Measurements from ENCODE around the gene EFCAB13. TPM values are rescaled to one million over a fixed set of nuclear protein-coding genes. Genes with fewer than 3 reads are reported as not detected.
"Not testable (repeated sequence)": the region's sequence is repeated elsewhere in the genome, so short reads cannot be mapped to it uniquely, and the experiment has no call there.

The EFCAB13 gene
- total RNA-seq, 4 donors from 2014 or later: 1.4 to 2.5 (median 1.8) TPM

DNA sequence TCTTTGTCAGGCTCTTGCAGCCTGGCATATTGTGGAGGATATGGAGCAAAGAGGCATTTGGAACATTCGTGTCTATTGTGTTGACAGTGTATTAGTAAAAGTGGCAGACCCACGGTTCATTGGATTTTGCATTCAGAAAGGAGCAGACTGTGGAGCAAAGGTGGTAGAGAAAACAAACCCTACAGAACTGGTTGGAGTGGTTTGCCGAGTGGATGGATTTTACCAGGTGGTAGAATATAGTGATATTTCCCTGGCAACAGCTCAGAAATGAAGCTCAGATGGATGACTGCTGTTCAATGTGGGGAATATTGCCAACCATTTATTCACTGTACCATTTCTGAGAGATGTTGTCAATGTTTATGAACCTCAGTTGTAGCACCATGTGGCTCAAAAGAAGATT lies 44.5 kb downstream of the EFCAB13 start:
- DNase-seq: no peak
- in situ Hi-C loops (cut with MboI; ENCODE audit: low sequenced_read_pairs in 4 of 4) (no loop called here), intact Hi-C loops (cut with DNase I; ENCODE audit: low total_unique reads) (no loop called here)
- H3K4me3 ChIP-seq: no peak overlapping the region
- no peak for TF ChIP-seq POLR2A (IDR thresholded peaks at IDR 0.05)
- TF ChIP-seq, protein P1, sequence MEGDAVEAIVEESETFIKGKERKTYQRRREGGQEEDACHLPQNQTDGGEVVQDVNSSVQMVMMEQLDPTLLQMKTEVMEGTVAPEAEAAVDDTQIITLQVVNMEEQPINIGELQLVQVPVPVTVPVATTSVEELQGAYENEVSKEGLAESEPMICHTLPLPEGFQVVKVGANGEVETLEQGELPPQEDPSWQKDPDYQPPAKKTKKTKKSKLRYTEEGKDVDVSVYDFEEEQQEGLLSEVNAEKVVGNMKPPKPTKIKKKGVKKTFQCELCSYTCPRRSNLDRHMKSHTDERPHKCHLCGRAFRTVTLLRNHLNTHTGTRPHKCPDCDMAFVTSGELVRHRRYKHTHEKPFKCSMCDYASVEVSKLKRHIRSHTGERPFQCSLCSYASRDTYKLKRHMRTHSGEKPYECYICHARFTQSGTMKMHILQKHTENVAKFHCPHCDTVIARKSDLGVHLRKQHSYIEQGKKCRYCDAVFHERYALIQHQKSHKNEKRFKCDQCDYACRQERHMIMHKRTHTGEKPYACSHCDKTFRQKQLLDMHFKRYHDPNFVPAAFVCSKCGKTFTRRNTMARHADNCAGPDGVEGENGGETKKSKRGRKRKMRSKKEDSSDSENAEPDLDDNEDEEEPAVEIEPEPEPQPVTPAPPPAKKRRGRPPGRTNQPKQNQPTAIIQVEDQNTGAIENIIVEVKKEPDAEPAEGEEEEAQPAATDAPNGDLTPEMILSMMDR (IDR thresholded peaks at IDR 0.05 in 4 of 5, conservative IDR thresholded peaks at IDR 0.05 in 1 of 5): no peak
- no peaks in the 10 kb centered on the region for H3K9me3 ChIP-seq
- no peak overlapping the region for H3K27ac ChIP-seq
- no peak for ATAC-seq
- no peaks in the 10 kb centered on the region for H3K36me3 ChIP-seq
- no peaks in the 10 kb centered on the region for H3K27me3 ChIP-seq
- H3K4me1 ChIP-seq: no peaks in the 10 kb centered on the region

DNA sequence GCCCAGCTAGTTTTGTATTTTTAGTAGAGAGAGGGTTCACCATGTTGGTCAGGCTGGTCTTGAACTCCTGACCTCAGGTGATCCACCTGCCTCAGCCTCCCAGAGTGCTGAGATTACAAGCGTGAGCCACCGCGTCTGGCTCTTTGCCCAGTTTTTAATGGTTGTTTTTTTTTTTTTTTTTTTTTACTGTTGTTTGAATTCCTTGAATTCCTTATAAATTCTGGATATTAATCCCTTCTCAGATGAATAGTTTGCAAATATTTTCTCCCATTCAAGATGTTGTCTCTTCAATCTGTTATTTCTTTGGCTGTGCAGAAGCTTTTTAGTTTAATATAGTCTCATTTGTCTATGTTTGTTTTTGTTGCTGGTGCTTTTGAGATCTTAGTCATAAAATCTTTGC lies 47.1 kb downstream of the EFCAB13 start:
- intact Hi-C loops (cut with DNase I; ENCODE audit: low total_unique reads); in situ Hi-C loops (cut with MboI; ENCODE audit: low sequenced_read_pairs in 4 of 4); H3K36me3 ChIP-seq; H3K27me3 ChIP-seq; H3K27ac ChIP-seq; H3K4me1 ChIP-seq; ATAC-seq; DNase-seq; H3K9me3 ChIP-seq; H3K4me3 ChIP-seq: not testable (repeated sequence)

DNA sequence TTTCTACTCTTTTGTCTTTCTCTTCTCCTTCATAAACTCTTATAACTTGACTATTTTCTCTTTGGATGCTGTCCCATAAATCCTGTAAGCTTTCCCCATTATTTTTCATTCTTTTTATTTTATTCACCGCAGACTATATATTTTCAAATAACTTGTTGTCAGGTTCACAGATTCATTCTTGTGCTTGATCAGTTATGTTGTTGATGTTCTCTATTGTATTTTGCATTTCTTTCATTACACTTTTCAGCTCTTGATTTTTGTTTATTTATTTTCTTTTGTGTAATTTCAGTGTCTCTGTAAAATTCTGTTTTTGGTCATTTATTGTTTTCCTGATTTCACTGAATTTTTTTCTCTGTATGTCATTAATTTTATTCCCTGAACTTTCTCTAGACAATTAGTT lies 49.2 kb downstream of the EFCAB13 start:
- Histone ChIP-seq H3K9me3 (no peaks in the 10 kb centered on the region), H3K4me3 (no peak overlapping the region), H3K27ac (no peak overlapping the region), H3K27me3 (no peaks in the 10 kb centered on the region), H3K4me1 (no peaks in the 10 kb centered on the region), H3K36me3 (no peaks in the 10 kb centered on the region)
- ATAC-seq (no peak), DNase-seq (no peak)
- intact Hi-C loops (cut with DNase I; ENCODE audit: low total_unique reads) (no loop called here), in situ Hi-C loops (cut with MboI; ENCODE audit: low sequenced_read_pairs in 4 of 4) (no loop called here)
- TF ChIP-seq POLR2A (IDR thresholded peaks at IDR 0.05): no peak
- TF ChIP-seq, protein P1 (IDR thresholded peaks at IDR 0.05 in 4 of 5, conservative IDR thresholded peaks at IDR 0.05 in 1 of 5): no peak

DNA sequence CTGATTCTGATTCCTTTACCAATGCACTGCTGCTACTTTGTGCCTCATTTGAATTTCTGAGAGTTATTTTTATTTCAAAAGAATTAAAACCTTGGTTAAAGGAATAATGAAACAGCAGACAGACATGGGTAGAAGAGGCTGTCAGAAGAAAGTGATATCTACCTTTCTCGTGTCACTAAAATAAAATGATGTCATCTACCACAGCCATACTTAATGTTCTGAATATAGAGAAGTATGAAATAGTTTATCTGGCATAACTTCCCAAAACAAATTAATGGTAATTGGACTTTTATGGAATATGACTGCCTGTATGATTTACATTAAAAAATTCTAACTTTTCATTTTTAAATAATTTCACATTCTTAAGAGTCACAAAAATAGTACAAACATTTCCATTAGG lies 52.5 kb downstream of the EFCAB13 start:
- H3K27me3 ChIP-seq: no peaks in the 10 kb centered on the region
- in situ Hi-C loops (cut with MboI; ENCODE audit: low sequenced_read_pairs in 4 of 4): no loop called here
- TF ChIP-seq, protein P1 (IDR thresholded peaks at IDR 0.05 in 4 of 5, conservative IDR thresholded peaks at IDR 0.05 in 1 of 5): no peak
- no peak for TF ChIP-seq POLR2A (IDR thresholded peaks at IDR 0.05)
- no peaks in the 10 kb centered on the region for H3K36me3 ChIP-seq
- H3K4me1 ChIP-seq: no peaks in the 10 kb centered on the region
- H3K4me3 ChIP-seq: no peak overlapping the region
- H3K9me3 ChIP-seq: no peaks in the 10 kb centered on the region
- ATAC-seq (no peak), DNase-seq (no peak)
- intact Hi-C loops (cut with DNase I; ENCODE audit: low total_unique reads): no loop called here
- no peak overlapping the region for H3K27ac ChIP-seq

DNA sequence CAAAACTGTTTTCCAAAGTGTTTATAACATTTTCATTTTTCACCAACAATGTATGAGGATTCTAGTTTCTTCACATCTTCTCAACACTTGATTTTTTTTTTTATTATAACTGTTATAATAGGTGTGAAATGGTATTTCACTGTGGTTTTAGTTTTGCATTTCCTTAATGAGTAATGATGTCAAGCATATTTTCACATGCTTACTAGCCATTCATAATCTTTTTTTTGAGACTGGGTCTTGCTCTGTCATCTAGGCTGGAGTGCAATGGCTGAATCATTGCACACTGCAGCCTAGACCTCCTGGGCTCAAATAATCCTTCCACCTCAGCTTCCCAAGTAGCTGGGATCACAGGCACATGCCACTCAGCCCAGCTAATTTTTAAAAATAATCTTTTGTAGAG lies 65.1 kb downstream of the EFCAB13 start:
- H3K27ac ChIP-seq: no peak overlapping the region
- H3K9me3 ChIP-seq: no peaks in the 10 kb centered on the region
- DNase-seq (no peak), ATAC-seq (no peak)
- in situ Hi-C loops (cut with MboI; ENCODE audit: low sequenced_read_pairs in 4 of 4): no loop called here
- H3K36me3 ChIP-seq: no peaks in the 10 kb centered on the region
- H3K4me3 ChIP-seq: no peak overlapping the region
- no peaks in the 10 kb centered on the region for H3K27me3 ChIP-seq
- TF ChIP-seq, protein P1 (IDR thresholded peaks at IDR 0.05 in 4 of 5, conservative IDR thresholded peaks at IDR 0.05 in 1 of 5): no peak
- no peak for TF ChIP-seq POLR2A (IDR thresholded peaks at IDR 0.05)
- H3K4me1 ChIP-seq: no peaks in the 10 kb centered on the region
- intact Hi-C loops (cut with DNase I; ENCODE audit: low total_unique reads): no loop called here

DNA sequence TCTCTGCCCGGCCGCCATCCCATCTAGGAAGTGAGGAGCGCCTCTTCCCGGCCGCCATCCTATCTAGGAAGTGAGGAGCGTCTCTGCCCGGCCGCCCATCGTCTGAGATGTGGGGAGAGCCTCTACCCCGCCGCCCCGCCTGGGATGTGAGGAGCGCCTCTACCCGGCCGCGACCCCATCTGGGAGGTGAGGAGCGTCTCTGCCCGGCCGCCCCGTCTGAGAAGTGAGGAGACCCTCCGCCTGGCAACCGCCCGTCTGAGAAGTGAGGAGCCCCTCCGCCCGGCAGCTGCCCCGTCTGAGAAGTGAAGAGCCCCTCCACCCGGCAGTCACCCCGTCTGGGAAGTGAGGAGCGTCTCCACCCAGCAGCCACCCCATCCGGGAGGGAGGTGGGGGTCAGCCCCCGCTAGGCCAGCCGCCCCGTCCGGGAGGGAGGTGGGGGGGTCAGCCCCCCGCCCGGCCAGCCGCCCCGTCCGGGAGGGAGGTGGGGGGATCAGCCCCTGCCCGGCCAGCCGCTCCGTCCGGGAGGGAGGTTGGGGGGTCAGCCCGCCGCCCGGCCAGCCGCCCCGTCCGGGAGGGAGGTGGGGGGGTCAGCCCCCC lies 73.9 kb downstream of the EFCAB13 start:
- in situ Hi-C loops (cut with MboI; ENCODE audit: low sequenced_read_pairs in 4 of 4); H3K4me1 ChIP-seq; H3K36me3 ChIP-seq; ATAC-seq; H3K27me3 ChIP-seq; DNase-seq; H3K4me3 ChIP-seq; intact Hi-C loops (cut with DNase I; ENCODE audit: low total_unique reads); H3K9me3 ChIP-seq; H3K27ac ChIP-seq: not testable (repeated sequence)

All from gastrocnemius medialis (tissue), 4 donors.